Transverse colon (tissue), 4 donors: ENCODE results near the gene LIME1. TPM values are rescaled to one million over a fixed set of nuclear protein-coding genes. Genes with fewer than 3 reads are reported as not detected.

Source experiments
- DNase-seq: peaks from one replicate; pipeline ENCODE4 v3.0.0-alpha.2; 2019
- H3K27ac ChIP-seq, 4 donors: fragments of 200-600 bp; sonication (generic); 2 replicates each; pipeline ENCODE4 v1.5.1; 2016 to 2018; ENCODE audit warnings: inconsistent platforms in 4 of 4
- H3K27me3 ChIP-seq: fragments of 200-600 bp; sonication (generic); 2 replicates; pipeline ENCODE4 v1.5.1; 2017; ENCODE audit warnings: inconsistent platforms
- H3K36me3 ChIP-seq, 4 donors: fragments of 200-600 bp; sonication (generic); 2 replicates each; pipeline ENCODE4 v1.5.1; 2017 to 2019; ENCODE audit warnings: inconsistent platforms in 4 of 4
- H3K4me1 ChIP-seq, 4 donors: fragments of 200-600 bp; sonication (generic); 2 replicates each; pipeline ENCODE4 v1.5.1; 2017 to 2020; ENCODE audit warnings: inconsistent platforms in 4 of 4
- H3K4me3 ChIP-seq, 4 donors: fragments of 200-600 bp; sonication (generic); 1 replicate in 1 of 4; 2 replicates in 3 of 4; pipeline versions ENCODE4 v1.5.1 to v1.6.1; 2017 to 2019; ENCODE audit warnings: inconsistent platforms in 4 of 4
- H3K9me3 ChIP-seq, 2 donors: fragments of 200-600 bp; sonication (generic); 2 replicates each; pipeline ENCODE4 v1.5.1; 2017 to 2019; ENCODE audit warnings: inconsistent platforms in 2 of 2
- CTCF ChIP-seq, 5 experiments: fragments of 200-600 bp in 3 of 5; fragments of 450-650 bp in 2 of 5; sonication (generic) in 3 of 5; IDR thresholded peaks; 1 replicate in 2 of 5; 2 replicates in 3 of 5; pipeline ENCODE4 v1.5.1; 2016 to 2017; ENCODE audit warnings: antibody characterized with exemption in 5 of 5, inconsistent platforms in 3 of 5, mild to moderate bottlenecking in 2 of 5, moderate library complexity in 1 of 5
- EP300 ChIP-seq: sonication (generic); formaldehyde crosslinking; IDR thresholded peaks from one replicate; pipeline ENCODE4 v1.6.1; 2017; ENCODE audit warnings: antibody characterized with exemption, low read depth
- POLR2A ChIP-seq: fragments of 450-650 bp; IDR thresholded peaks from one replicate; pipeline ENCODE4 v1.6.1; 2016; ENCODE audit warnings: antibody characterized with exemption, mild to moderate bottlenecking, moderate library complexity
- POLR2AphosphoS5 ChIP-seq, 3 donors: sonication (generic); formaldehyde crosslinking; IDR thresholded peaks; one replicate each; pipeline ENCODE4 v1.6.1; 2016; ENCODE audit warnings: antibody characterized with exemption in 3 of 3
- WGBS, 2 donors: methylation state at CpG; one replicate each; pipeline ENCODE4 v1.1.5; 2018; ENCODE audit warnings: low coverage in 1 of 2; 5-methylcytosine and 5-hydroxymethylcytosine counted together
- in situ Hi-C, 4 donors: fragments of 200-750 bp; cut with MboI; loops; one replicate each; pipeline versions ENCODE4 v1.15.0 to v1.15.1; 2017; ENCODE audit warnings: low sequenced_read_pairs in 3 of 4, low pct_ligation_motif_present in 1 of 4, low pct_unique_long_range_greater_than_20kb in 1 of 4
- intact Hi-C: fragments of 100-400 bp; cut with DNase I; formaldehyde crosslinking; loops from one replicate; pipeline ENCODE4 v1.15.1; 2023; ENCODE audit warnings: low total_unique reads
- total RNA-seq, 4 donors: library from RNA; depleted of rRNA; stranded (reverse); fragments of >200 nt; gene quantifications; one replicate each; pipeline ENCODE4 v1.1.0, GENCODE V29; 2016

LIME1 gene
- total RNA-seq, 4 donors from 2014 or later: 24.4 to 91.1 (median 44.0) TPM

DNA sequence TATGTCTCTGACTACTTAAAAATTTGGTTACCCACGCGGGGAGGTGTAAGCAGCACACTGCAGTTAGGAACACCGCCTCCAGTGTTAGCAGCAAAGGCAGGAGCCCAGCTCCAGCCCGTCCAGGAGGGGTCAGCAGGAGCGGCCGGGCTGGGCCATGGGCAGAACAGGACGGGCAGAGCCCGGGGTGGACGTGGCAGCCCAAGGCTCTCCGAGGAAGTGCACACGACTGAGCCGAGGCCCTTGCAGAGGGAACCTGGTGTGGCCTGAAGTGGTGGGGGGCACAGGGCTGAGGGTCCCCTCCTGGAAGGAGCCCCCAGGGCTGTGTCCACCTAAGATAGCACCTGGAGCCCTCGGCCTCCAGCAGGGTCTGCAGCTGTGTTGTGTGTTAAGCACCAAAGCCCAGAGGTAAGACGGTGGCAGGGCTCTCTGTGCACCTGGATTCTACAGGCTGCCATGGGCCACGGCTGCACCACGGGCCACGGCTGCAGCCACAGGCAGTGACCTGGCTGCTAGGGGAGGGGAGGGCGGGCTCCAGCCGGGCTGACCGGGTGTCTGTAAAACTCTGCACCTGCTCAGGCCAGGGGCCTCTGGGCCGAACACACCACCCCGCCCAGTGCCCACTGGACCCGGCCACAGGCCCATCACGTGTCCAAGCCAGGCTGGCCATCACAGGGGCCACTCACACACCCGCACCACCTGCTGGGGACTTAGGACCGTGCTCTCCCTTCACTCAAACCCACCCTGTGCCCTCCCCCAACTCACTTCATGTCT lies 9.7 kb downstream of the LIME1 start:
- TF ChIP-seq POLR2A (no peak), CTCF (IDR thresholded peaks at IDR 0.05) (no peak), POLR2AphosphoS5 (IDR thresholded peaks at IDR 0.05) (no peak), EP300 (no peak)
- Histone ChIP-seq H3K36me3 (no peaks in the 10 kb centered on the region), H3K4me1 (peaks cover 5 to 8% (median 7%) of the 10 kb centered on the region in 4 donors), H3K27me3 (no peaks in the 10 kb centered on the region), H3K9me3 (no peaks in the 10 kb centered on the region), H3K4me3 (no peak overlapping the region), H3K27ac (no peak overlapping the region)
- WGBS, 2 donors: 74% methylated on average over 20 of the region's 26 CpGs; no CpG with 5 or more reads in 1 of the 2 donors
- intact Hi-C loops: no loop called here
- in situ Hi-C loops: no loop called here
- no peak for DNase-seq

GRCh38 chr20:63746751-63747315 lies 10.4 kb downstream of the LIME1 start:
- H3K4me3 ChIP-seq: no peak overlapping the region
- peaks cover 0 to 1% (median under 1%) of the 10 kb centered on the region in 4 donors for H3K4me1 ChIP-seq
- intact Hi-C loops (no loop called here), in situ Hi-C loops (no loop called here)
- DNase-seq: no peak
- no peaks in the 10 kb centered on the region for H3K36me3 ChIP-seq
- no peaks in the 10 kb centered on the region for H3K9me3 ChIP-seq
- no peaks in the 10 kb centered on the region for H3K27me3 ChIP-seq
- no peak for TF ChIP-seq POLR2A
- no peak for TF ChIP-seq POLR2AphosphoS5 (IDR thresholded peaks at IDR 0.05)
- no peak for TF ChIP-seq EP300
- TF ChIP-seq CTCF (IDR thresholded peaks at IDR 0.05): no peak
- 96% methylated on average over 45 of the region's 47 CpGs; no CpG with 5 or more reads in 1 of the 2 donors for WGBS, 2 donors
- no peak overlapping the region for H3K27ac ChIP-seq

GRCh38 chr20:63747622-63748069 lies 11.2 kb downstream of the LIME1 start:
- Histone ChIP-seq H3K27me3 (no peaks in the 10 kb centered on the region), H3K27ac (no peak overlapping the region), H3K9me3 (no peaks in the 10 kb centered on the region), H3K4me3 (no peak overlapping the region), H3K36me3 (no peaks in the 10 kb centered on the region), H3K4me1 (no peaks in the 10 kb centered on the region)
- 71% methylated on average over 8 of the region's 13 CpGs; no CpG with 5 or more reads in 1 of the 2 donors for WGBS, 2 donors
- in situ Hi-C loops (no loop called here), intact Hi-C loops (no loop called here)
- TF ChIP-seq EP300: no peak
- no peak for TF ChIP-seq POLR2AphosphoS5 (IDR thresholded peaks at IDR 0.05)
- TF ChIP-seq CTCF (IDR thresholded peaks at IDR 0.05): no peak
- no peak for TF ChIP-seq POLR2A
- DNase-seq: no peak

DNA sequence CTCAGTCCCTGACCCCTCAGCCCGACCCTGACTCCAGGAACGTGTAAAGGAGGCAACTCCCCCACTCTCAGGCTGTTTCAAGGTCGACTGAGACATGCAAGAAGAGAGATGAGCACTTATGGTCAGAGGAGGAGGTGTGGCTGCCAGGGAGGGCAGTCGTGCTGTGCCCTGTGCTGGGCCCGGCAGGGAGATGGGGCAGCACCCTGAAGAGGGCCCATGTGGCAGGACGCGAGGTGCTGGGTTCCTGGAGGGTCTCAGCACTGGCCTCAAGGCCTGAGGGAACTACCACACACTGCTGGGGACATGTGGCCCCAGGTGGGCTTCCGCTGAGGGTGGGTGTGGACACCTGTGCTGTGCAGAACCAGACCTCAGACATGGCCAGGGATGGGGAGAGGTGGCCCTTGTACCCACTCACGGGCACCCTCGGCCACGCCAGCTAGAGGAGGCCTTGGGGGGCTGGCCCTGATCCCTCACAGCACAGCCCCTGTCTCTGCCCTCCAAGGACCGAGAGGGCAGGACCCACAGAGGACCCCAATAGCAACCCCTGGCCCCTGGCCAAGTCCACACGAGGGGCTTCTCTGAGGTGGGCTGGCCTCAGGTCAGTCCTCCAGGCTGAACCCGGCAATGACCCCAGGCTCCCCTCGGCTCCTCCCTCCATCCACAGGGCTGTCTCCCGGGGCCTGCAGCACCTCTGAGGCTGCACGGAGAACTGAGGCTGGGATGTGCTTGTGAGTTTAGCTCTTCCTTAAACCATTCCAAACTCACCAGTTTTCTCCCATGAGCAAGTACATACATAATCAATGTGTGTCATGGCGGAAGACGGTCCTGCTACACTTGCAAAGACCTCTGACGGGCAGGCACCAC lies 11.8 kb downstream of the LIME1 start:
- Histone ChIP-seq H3K36me3 (no peaks in the 10 kb centered on the region), H3K27ac (no peak overlapping the region), H3K9me3 (no peaks in the 10 kb centered on the region), H3K27me3 (no peaks in the 10 kb centered on the region), H3K4me1 (no peaks in the 10 kb centered on the region), H3K4me3 (no peak overlapping the region)
- no peak for DNase-seq
- intact Hi-C loops: no loop called here
- TF ChIP-seq EP300 (no peak), CTCF (IDR thresholded peaks at IDR 0.05) (no peak), POLR2AphosphoS5 (IDR thresholded peaks at IDR 0.05) (no peak), POLR2A (no peak)
- 77% methylated on average over 14 of the region's 20 CpGs; no CpG with 5 or more reads in 1 of the 2 donors for WGBS, 2 donors
- in situ Hi-C loops: no loop called here
